ENCODE data around the gene CLEC16A. TPM values are rescaled to one million over a fixed set of nuclear protein-coding genes. Genes with fewer than 3 reads are reported as not detected.
A peak's percentile ranks its signal among the peaks of the same experiment; 100 is the strongest.

The CLEC16A gene
- total RNA-seq, result 13.8 and 15.8 TPM in 2 replicates

GRCh38 chr16:10944249-10945064, at the start of gene CLEC16A:
CLEC16A (plus strand) TSS chr16:10944564; CDS start chr16:10944718, 154 bp downstream.
- DNase-seq (ENCODE audit: low read depth) (peak; percentile 92), FAIRE-seq (no peak)
- TF ChIP-seq, protein P1, sequence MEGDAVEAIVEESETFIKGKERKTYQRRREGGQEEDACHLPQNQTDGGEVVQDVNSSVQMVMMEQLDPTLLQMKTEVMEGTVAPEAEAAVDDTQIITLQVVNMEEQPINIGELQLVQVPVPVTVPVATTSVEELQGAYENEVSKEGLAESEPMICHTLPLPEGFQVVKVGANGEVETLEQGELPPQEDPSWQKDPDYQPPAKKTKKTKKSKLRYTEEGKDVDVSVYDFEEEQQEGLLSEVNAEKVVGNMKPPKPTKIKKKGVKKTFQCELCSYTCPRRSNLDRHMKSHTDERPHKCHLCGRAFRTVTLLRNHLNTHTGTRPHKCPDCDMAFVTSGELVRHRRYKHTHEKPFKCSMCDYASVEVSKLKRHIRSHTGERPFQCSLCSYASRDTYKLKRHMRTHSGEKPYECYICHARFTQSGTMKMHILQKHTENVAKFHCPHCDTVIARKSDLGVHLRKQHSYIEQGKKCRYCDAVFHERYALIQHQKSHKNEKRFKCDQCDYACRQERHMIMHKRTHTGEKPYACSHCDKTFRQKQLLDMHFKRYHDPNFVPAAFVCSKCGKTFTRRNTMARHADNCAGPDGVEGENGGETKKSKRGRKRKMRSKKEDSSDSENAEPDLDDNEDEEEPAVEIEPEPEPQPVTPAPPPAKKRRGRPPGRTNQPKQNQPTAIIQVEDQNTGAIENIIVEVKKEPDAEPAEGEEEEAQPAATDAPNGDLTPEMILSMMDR (IDR thresholded peaks at IDR 0.05; ENCODE audit: insufficient read depth, low read length, severe bottlenecking), result no peak
- Histone ChIP-seq H3K4me3 (ENCODE audit: low read depth, low read length) (peak within 1 kb of the TSS; percentile 86), H3K27me3 (ENCODE audit: control insufficient read depth, insufficient read depth, low read length) (no peaks in the 10 kb centered on the region), H3K36me3 (ENCODE audit: control insufficient read depth, insufficient read depth, low read length) (no peaks in the 10 kb centered on the region)

GRCh38 chr16:10895053-10895946, 49.1 kb upstream of the CLEC16A start:
- FAIRE-seq (no peak), DNase-seq (ENCODE audit: low read depth) (no peak)
- Histone ChIP-seq H3K4me3 (ENCODE audit: low read depth, low read length) (no peak overlapping the region), H3K36me3 (ENCODE audit: control insufficient read depth, insufficient read depth, low read length) (no peaks in the 10 kb centered on the region), H3K27me3 (ENCODE audit: control insufficient read depth, insufficient read depth, low read length) (peaks cover 2% of the 10 kb centered on the region)
- TF ChIP-seq, protein P1 (IDR thresholded peaks at IDR 0.05; ENCODE audit: insufficient read depth, low read length, severe bottlenecking), result no peak

DNA sequence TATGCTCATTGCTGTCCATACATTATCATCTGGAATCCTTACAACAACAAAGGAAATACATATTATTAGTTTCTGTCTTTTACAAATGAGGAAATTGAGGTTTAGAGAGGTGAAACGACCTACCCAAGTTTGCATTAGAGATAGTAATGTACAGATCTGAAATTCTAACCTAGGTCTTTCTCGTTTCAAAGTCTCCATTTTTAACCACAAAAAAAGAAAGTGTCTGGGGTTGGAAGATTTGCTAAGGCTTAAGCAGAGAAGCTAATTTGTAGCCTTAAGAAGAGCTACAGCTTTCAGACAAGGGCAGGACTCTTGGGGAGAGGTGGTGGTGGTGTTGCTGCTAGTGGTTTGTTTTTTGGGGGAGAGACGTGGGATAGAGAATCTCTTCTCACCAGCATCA, 48.2 kb upstream of the CLEC16A start:
- TF ChIP-seq, protein P1 (IDR thresholded peaks at IDR 0.05; ENCODE audit: insufficient read depth, low read length, severe bottlenecking), result no peak
- FAIRE-seq (no peak), DNase-seq (ENCODE audit: low read depth) (no peak)
- peaks cover 2% of the 10 kb centered on the region for H3K27me3 ChIP-seq (ENCODE audit: control insufficient read depth, insufficient read depth, low read length)
- no peaks in the 10 kb centered on the region for H3K36me3 ChIP-seq (ENCODE audit: control insufficient read depth, insufficient read depth, low read length)
- H3K4me3 ChIP-seq (ENCODE audit: low read depth, low read length), result no peak overlapping the region

- DNase-seq (ENCODE audit: low read depth) (no peak), FAIRE-seq (no peak)
- Histone ChIP-seq H3K36me3 (ENCODE audit: control insufficient read depth, insufficient read depth, low read length) (no peaks in the 10 kb centered on the region), H3K27me3 (ENCODE audit: control insufficient read depth, insufficient read depth, low read length) (peaks cover 2% of the 10 kb centered on the region), H3K4me3 (ENCODE audit: low read depth, low read length) (no peak overlapping the region)
- TF ChIP-seq, protein P1 (IDR thresholded peaks at IDR 0.05; ENCODE audit: insufficient read depth, low read length, severe bottlenecking), result no peak
Observed at GRCh38 chr16:10896723-10897122, 47.6 kb upstream of the CLEC16A start.

DNA sequence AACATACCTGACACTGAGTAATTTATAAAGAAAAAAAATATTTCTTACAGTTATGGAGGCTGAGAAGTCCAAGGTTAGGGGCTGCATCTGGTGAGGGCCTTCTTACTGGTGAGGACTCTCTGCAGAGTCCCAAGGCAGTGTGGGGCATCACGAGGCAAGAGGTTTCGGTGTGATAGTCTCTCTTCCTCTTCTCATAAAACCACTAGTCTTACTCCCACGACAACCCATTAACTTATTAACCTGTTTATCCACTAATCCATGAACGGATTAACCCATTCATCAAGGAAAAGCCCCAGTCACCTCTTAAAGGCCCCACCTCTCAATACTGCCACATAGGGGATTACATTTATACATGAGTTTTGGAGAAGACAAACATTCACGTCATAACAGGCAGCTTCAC, 47.2 kb upstream of the CLEC16A start:
- Histone ChIP-seq H3K4me3 (ENCODE audit: low read depth, low read length) (no peak overlapping the region), H3K36me3 (ENCODE audit: control insufficient read depth, insufficient read depth, low read length) (no peaks in the 10 kb centered on the region), H3K27me3 (ENCODE audit: control insufficient read depth, insufficient read depth, low read length) (peaks cover 2% of the 10 kb centered on the region)
- DNase-seq (ENCODE audit: low read depth) (no peak), FAIRE-seq (no peak)
- TF ChIP-seq, protein P1 (IDR thresholded peaks at IDR 0.05; ENCODE audit: insufficient read depth, low read length, severe bottlenecking), result no peak

Measured in bronchial epithelial cell (primary cell).